HepG2 (cell line): ENCODE results near the gene ARFGEF3. TPM values are rescaled to one million over a fixed set of nuclear protein-coding genes. Genes with fewer than 3 reads are reported as not detected.

Experiments
- DNMT3B ChIP-seq: conservative IDR thresholded peaks from 2 replicates; pipeline ENCODE4 v1.6.1; 2016; ENCODE audit warnings: missing biosample characterization, control low read depth
- KMT2B ChIP-seq: IDR thresholded peaks from 2 replicates; pipeline ENCODE4 v1.6.1; 2016; ENCODE audit warnings: missing genetic modification reagents, missing compliant biosample characterization
- MEF2D ChIP-seq: sonication (generic); formaldehyde crosslinking; IDR thresholded peaks from 2 replicates; pipeline ENCODE4 v1.5.1; 2020; ENCODE audit warnings: mild to moderate bottlenecking, missing genetic modification reagents
- NCOR1 ChIP-seq: fragments of 200-600 bp; sonication (generic); IDR thresholded peaks from 2 replicates; pipeline ENCODE4 v1.7.0; 2017; ENCODE audit warnings: antibody characterized with exemption, low read length, borderline replicate concordance
- NKX3-1 ChIP-seq: sonication (generic); formaldehyde crosslinking; IDR thresholded peaks from 2 replicates; pipeline ENCODE4 v1.5.0; 2020; ENCODE audit warnings: missing genetic modification reagents
- NR2F2 ChIP-seq: IDR thresholded peaks from 2 replicates; pipeline ENCODE4 v1.6.1; 2012; ENCODE audit warnings: low read depth, inconsistent platforms, borderline replicate concordance
- RORA ChIP-seq: sonication (generic); formaldehyde crosslinking; IDR thresholded peaks from 2 replicates; pipeline ENCODE4 v1.5.0; 2020; ENCODE audit warnings: mild to moderate bottlenecking, missing genetic modification reagents, moderate library complexity
- SIX4 ChIP-seq: sonication (generic); formaldehyde crosslinking; IDR thresholded peaks from 2 replicates; pipeline ENCODE4 v1.4.0; 2020; ENCODE audit warnings: missing genetic modification reagents
- SMAD3 ChIP-seq: sonication (generic); formaldehyde crosslinking; IDR thresholded peaks from 2 replicates; pipeline ENCODE4 v1.4.0; 2020; ENCODE audit warnings: missing genetic modification reagents
- SP5 ChIP-seq: IDR thresholded peaks from 2 replicates; pipeline ENCODE4 v1.6.1; 2016; ENCODE audit warnings: low read depth, borderline replicate concordance
- ZFP37 ChIP-seq: sonication (generic); formaldehyde crosslinking; IDR thresholded peaks from 2 replicates; pipeline ENCODE4 v1.4.0; 2020; ENCODE audit warnings: missing genetic modification reagents, borderline replicate concordance
- ZSCAN20 ChIP-seq: sonication (generic); formaldehyde crosslinking; IDR thresholded peaks from 2 replicates; pipeline ENCODE4 v1.4.0; 2020; ENCODE audit warnings: missing genetic modification reagents, mild to moderate bottlenecking, borderline replicate concordance
- polyA plus RNA-seq, 8 experiments: library from polyadenylated mRNA; depleted of rRNA in 3 of 8; stranded (reverse) in 7 of 8; unstranded in 1 of 8; fragments of >200 nt; fragmentation: Illumina TruSeq in 4 of 8; extraction: Trizol in 4 of 8; gene quantifications; 2 replicates each; pipeline versions ENCODE4 v1.2.1 to v1.2.3, GENCODE V29; 2011 to 2016; ENCODE audit warnings: low read depth in 4 of 8, missing spikeins in 1 of 8, mixed read lengths in 1 of 8; ENCODE audit not compliant: insufficient read depth in 1 of 8
- total RNA-seq, 5 experiments: library from RNA; depleted of rRNA; stranded (reverse); fragments of >200 nt; fragmentation: Illumina TruSeq; extraction: Trizol; gene quantifications; 2 replicates each; pipeline ENCODE4 v1.2.3, GENCODE V29; 2016; ENCODE audit warnings: low read depth in 1 of 5
- TF ChIP-seq, protein P1 (sequence below): sonication (generic); formaldehyde crosslinking; IDR thresholded peaks from 2 replicates; pipeline ENCODE4 v1.9.0; 2021; ENCODE audit warnings: missing genetic modification reagents, borderline replicate concordance
- TF ChIP-seq, protein P2 (sequence below): sonication (generic); formaldehyde crosslinking; IDR thresholded peaks from 2 replicates; pipeline ENCODE4 v1.4.0; 2020; ENCODE audit warnings: missing genetic modification reagents, borderline replicate concordance
- TF ChIP-seq, protein P3 (sequence below): IDR thresholded peaks from 2 replicates; pipeline ENCODE4 v1.6.1; 2012; ENCODE audit warnings: low read depth, low read length, improper control_type of control experiment
- TF ChIP-seq, protein P4 (sequence below): IDR thresholded peaks from 2 replicates; pipeline ENCODE4 v1.6.1; 2018; ENCODE audit warnings: missing genetic modification reagents, mild to moderate bottlenecking, missing compliant biosample characterization
- TF ChIP-seq, protein P5 (sequence below): sonication (generic); formaldehyde crosslinking; conservative IDR thresholded peaks from 2 replicates; pipeline ENCODE4 v1.4.0; 2020; ENCODE audit warnings: mild to moderate bottlenecking, missing genetic modification reagents, moderate library complexity
- TF ChIP-seq, protein P6 (sequence below): sonication (generic); formaldehyde crosslinking; IDR thresholded peaks from 2 replicates; pipeline ENCODE4 v1.8.0; 2022; ENCODE audit warnings: mild to moderate bottlenecking, missing genetic modification reagents, moderate library complexity
- TF ChIP-seq, protein P7 (sequence below): sonication (generic); formaldehyde crosslinking; IDR thresholded peaks from 2 replicates; pipeline ENCODE4 v1.8.1; 2023; ENCODE audit warnings: mild to moderate bottlenecking, moderate library complexity, missing genetic modification reagents

Gene ARFGEF3
- total and polyA plus RNA-seq, 2 of the 13 experiments (the other 11 are each of a cell fraction or from before 2014, with no cell fraction given): 0.60 to 2.6 TPM

DNA sequence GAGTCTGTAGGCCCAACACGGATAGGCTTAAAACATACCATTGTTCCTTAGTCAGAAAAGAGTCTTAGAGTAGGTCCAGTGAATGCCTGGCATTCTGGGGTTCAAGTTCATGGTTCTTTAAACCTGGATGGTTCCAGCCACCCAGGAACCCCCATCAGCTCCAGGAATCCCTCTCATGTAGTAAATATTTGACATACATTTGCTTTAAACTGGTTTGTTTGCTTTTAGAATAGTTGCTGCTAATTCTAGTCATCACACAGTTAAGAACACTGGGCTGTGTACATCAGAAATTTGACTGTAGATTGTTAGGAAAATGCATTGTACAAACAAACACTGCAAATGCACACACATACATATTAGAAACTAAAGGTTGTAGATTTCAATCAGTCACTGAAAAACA is 87.1 kb downstream of the ARFGEF3 start (continued):
- TF ChIP-seq DNMT3B (no peak), ZFP37 (CRISPR knock-in tag) (no peak), RORA (CRISPR knock-in tag) (no peak), NR2F2 (peak; percentile 39; the same call in 1 of the 2 replicates), NKX3-1 (CRISPR knock-in tag) (0 out of 2 replicates have a peak, but pooled peaks have one; percentile 32), SMAD3 (CRISPR knock-in tag) (peak; percentile 82), SIX4 (no peak), NCOR1 (peak; percentile 92; the same call in 1 of the 2 replicates), ZSCAN20 (no peak), KMT2B (CRISPR knock-in tag) (peak; percentile 32; the same call in 1 of the 2 replicates), MEF2D (CRISPR knock-in tag) (peak; percentile 97), SP5 (CRISPR knock-in tag) (no peak)
- TF ChIP-seq, protein P1, sequence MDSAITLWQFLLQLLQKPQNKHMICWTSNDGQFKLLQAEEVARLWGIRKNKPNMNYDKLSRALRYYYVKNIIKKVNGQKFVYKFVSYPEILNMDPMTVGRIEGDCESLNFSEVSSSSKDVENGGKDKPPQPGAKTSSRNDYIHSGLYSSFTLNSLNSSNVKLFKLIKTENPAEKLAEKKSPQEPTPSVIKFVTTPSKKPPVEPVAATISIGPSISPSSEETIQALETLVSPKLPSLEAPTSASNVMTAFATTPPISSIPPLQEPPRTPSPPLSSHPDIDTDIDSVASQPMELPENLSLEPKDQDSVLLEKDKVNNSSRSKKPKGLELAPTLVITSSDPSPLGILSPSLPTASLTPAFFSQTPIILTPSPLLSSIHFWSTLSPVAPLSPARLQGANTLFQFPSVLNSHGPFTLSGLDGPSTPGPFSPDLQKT (CRISPR knock-in tag): no peak
- TF ChIP-seq, protein P2, sequence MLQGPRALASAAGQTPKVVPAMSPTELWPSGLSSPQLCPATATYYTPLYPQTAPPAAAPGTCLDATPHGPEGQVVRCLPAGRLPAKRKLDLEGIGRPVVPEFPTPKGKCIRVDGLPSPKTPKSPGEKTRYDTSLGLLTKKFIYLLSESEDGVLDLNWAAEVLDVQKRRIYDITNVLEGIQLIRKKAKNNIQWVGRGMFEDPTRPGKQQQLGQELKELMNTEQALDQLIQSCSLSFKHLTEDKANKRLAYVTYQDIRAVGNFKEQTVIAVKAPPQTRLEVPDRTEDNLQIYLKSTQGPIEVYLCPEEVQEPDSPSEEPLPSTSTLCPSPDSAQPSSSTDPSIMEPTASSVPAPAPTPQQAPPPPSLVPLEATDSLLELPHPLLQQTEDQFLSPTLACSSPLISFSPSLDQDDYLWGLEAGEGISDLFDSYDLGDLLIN (CRISPR knock-in tag): no peak
- TF ChIP-seq, protein P3, sequence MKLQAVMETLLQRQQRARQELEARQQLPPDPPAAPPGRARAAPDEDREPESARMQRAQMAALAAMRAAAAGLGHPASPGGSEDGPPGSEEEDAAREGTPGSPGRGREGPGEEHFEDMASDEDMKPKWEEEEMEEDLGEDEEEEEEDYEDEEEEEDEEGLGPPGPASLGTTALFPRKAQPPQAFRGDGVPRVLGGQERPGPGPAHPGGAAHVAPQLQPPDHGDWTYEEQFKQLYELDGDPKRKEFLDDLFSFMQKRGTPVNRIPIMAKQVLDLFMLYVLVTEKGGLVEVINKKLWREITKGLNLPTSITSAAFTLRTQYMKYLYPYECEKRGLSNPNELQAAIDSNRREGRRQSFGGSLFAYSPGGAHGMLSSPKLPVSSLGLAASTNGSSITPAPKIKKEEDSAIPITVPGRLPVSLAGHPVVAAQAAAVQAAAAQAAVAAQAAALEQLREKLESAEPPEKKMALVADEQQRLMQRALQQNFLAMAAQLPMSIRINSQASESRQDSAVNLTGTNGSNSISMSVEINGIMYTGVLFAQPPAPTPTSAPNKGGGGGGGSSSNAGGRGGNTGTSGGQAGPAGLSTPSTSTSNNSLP: peak; percentile 32; the same call in 1 of the 2 replicates
- TF ChIP-seq, protein P4, sequence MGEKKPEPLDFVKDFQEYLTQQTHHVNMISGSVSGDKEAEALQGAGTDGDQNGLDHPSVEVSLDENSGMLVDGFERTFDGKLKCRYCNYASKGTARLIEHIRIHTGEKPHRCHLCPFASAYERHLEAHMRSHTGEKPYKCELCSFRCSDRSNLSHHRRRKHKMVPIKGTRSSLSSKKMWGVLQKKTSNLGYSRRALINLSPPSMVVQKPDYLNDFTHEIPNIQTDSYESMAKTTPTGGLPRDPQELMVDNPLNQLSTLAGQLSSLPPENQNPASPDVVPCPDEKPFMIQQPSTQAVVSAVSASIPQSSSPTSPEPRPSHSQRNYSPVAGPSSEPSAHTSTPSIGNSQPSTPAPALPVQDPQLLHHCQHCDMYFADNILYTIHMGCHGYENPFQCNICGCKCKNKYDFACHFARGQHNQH (CRISPR knock-in tag): peak; percentile 97
- TF ChIP-seq, protein P5, sequence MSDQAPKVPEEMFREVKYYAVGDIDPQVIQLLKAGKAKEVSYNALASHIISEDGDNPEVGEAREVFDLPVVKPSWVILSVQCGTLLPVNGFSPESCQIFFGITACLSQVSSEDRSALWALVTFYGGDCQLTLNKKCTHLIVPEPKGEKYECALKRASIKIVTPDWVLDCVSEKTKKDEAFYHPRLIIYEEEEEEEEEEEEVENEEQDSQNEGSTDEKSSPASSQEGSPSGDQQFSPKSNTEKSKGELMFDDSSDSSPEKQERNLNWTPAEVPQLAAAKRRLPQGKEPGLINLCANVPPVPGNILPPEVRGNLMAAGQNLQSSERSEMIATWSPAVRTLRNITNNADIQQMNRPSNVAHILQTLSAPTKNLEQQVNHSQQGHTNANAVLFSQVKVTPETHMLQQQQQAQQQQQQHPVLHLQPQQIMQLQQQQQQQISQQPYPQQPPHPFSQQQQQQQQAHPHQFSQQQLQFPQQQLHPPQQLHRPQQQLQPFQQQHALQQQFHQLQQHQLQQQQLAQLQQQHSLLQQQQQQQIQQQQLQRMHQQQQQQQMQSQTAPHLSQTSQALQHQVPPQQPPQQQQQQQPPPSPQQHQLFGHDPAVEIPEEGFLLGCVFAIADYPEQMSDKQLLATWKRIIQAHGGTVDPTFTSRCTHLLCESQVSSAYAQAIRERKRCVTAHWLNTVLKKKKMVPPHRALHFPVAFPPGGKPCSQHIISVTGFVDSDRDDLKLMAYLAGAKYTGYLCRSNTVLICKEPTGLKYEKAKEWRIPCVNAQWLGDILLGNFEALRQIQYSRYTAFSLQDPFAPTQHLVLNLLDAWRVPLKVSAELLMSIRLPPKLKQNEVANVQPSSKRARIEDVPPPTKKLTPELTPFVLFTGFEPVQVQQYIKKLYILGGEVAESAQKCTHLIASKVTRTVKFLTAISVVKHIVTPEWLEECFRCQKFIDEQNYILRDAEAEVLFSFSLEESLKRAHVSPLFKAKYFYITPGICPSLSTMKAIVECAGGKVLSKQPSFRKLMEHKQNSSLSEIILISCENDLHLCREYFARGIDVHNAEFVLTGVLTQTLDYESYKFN: peak; percentile 78
- TF ChIP-seq, protein P6, sequence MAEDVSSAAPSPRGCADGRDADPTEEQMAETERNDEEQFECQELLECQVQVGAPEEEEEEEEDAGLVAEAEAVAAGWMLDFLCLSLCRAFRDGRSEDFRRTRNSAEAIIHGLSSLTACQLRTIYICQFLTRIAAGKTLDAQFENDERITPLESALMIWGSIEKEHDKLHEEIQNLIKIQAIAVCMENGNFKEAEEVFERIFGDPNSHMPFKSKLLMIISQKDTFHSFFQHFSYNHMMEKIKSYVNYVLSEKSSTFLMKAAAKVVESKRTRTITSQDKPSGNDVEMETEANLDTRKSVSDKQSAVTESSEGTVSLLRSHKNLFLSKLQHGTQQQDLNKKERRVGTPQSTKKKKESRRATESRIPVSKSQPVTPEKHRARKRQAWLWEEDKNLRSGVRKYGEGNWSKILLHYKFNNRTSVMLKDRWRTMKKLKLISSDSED (CRISPR knock-in tag): no peak
- TF ChIP-seq, protein P7, sequence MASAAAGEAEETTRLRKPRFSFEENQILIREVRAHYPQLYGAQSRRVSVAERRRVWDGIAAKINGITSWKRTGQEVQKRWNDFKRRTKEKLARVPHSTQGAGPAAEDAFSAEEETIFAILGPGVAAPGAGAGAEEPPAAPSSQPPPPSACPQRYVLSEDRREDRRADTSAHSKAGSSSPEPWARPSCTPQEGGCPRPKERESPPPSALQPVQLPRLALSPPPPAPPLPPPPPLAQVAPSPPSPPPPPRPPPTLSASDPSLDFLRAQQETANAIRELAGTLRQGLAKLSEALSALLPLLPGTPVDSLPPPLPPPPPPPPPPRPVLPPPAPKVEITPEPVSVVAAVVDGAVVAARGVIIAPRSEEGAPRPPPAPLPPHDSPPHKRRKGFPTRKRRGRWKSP (CRISPR knock-in tag): peak; percentile 42; the same call in 1 of the 2 replicates
